ENCODE results near the gene IL4R. TPM values are rescaled to one million over a fixed set of nuclear protein-coding genes. Genes with fewer than 3 reads are reported as not detected.
A peak's percentile ranks its signal among the peaks of the same experiment; 100 is the strongest.

IL4R gene
- total and polyA plus RNA-seq, 10 donors, result 39.3 to 319 (median 160) TPM

GRCh38 chr16:27314161-27314723, 468 bp downstream of the IL4R start:
- Histone ChIP-seq H3K27me3 (replicated peaks in 1 of 7) (no peaks in the 10 kb centered on the region), H3K36me3 (peaks cover 0 to 2% (median 0%) of the 10 kb centered on the region in 6 donors), H3K9me3 (no peaks in the 10 kb centered on the region), H3K4me3 (peak overlapping the region; percentile 62 to 85 (median 80)), H3K27ac (peak overlapping the region; percentile 95 to 100 (median 98)), H3K4me1 (peaks cover 44 to 89% (median 66%) of the 10 kb centered on the region in 6 donors)
- TF ChIP-seq POLR2AphosphoS5 (IDR thresholded peaks at IDR 0.05) (peak; percentile 44 to 81 (median 77)), CTCF (IDR thresholded peaks at IDR 0.05 in 8 of 11, conservative IDR thresholded peaks at IDR 0.05 in 3 of 11) (no peak), POLR2A (IDR thresholded peaks at IDR 0.05) (no peak)
- 1 to 2% (median 1%) methylated on average over 31 to 39 of the region's 39 CpGs for WGBS, 5 donors
- DNase-seq, result peak; percentile 87
- intact Hi-C loops (cut with DNase I; ENCODE audit: low total_unique reads), result loop anchor here (10.0 kb wide), 1 partner anchor 49 kb away; the partner anchor contains the start of gene NSMCE1

- Histone ChIP-seq H3K9me3 (no peaks in the 10 kb centered on the region), H3K27ac (peak overlapping the region; percentile 95 to 100 (median 98)), H3K27me3 (replicated peaks in 1 of 7) (no peaks in the 10 kb centered on the region), H3K4me3 (peak overlapping the region; percentile 62 to 85 (median 80)), H3K4me1 (peaks cover 46 to 93% (median 73%) of the 10 kb centered on the region in 6 donors), H3K36me3 (peaks cover 0 to 9% (median 0%) of the 10 kb centered on the region in 6 donors)
- TF ChIP-seq POLR2AphosphoS5 (IDR thresholded peaks at IDR 0.05) (no peak), POLR2A (IDR thresholded peaks at IDR 0.05) (no peak), CTCF (IDR thresholded peaks at IDR 0.05 in 8 of 11, conservative IDR thresholded peaks at IDR 0.05 in 3 of 11) (no peak)
- intact Hi-C loops (cut with DNase I; ENCODE audit: low total_unique reads), result loop anchor here (10.0 kb wide), 1 partner anchor 50 kb away; the partner anchor contains the start of gene NSMCE1
- no peak for DNase-seq
- WGBS, 5 donors, result 62 to 77% (median 70%) methylated on average over 2 of the region's 2 CpGs
These were observed 1.2 kb downstream of the IL4R start for GRCh38 chr16:27314986-27315332.

- WGBS, 5 donors, result 21 to 46% (median 26%) methylated on average over 9 of the region's 9 CpGs
- Histone ChIP-seq H3K27me3 (replicated peaks in 1 of 7) (no peaks in the 10 kb centered on the region), H3K27ac (peak overlapping the region; percentile 95 to 100 (median 98)), H3K36me3 (peaks cover 0 to 14% (median 0%) of the 10 kb centered on the region in 6 donors), H3K4me1 (peaks cover 50 to 93% (median 77%) of the 10 kb centered on the region in 6 donors), H3K9me3 (no peaks in the 10 kb centered on the region), H3K4me3 (peak overlapping the region; percentile 62 to 85 (median 80))
- TF ChIP-seq POLR2AphosphoS5 (IDR thresholded peaks at IDR 0.05) (peak; percentile 51 to 76 (median 72)), POLR2A (IDR thresholded peaks at IDR 0.05) (no peak), CTCF (IDR thresholded peaks at IDR 0.05 in 8 of 11, conservative IDR thresholded peaks at IDR 0.05 in 3 of 11) (peak in 4 of 11 experiments; percentile 8 to 49 (median 18))
- peak; percentile 89 for DNase-seq
- intact Hi-C loops (cut with DNase I; ENCODE audit: low total_unique reads), result loop anchor here (10.0 kb wide), 1 partner anchor 51 kb away; the partner anchor contains the start of gene NSMCE1
These were observed 1.7 kb downstream of the IL4R start for GRCh38 chr16:27315333-27316037.

All from spleen (tissue), 11 donors.